Mucosa of descending colon (tissue), 3 donors: Measurements from ENCODE around the gene ST6GALNAC3. TPM values are rescaled to one million over a fixed set of nuclear protein-coding genes. Genes with fewer than 3 reads are reported as not detected.
"Not testable (repeated sequence)": the region's sequence is repeated elsewhere in the genome, so short reads cannot be mapped to it uniquely, and the experiment has no call there.

Experiments
- ATAC-seq: fragments of 200-7000 bp; cut with Tn5 transposase; one replicate; pipeline ENCODE4 v1.9.1; 2020; ENCODE audit warnings: mild to moderate bottlenecking, moderate library complexity
- DNase-seq, 3 donors: peaks; one replicate each; pipeline ENCODE4 v3.0.0-alpha.2; 2020
- H3K36me3 ChIP-seq: fragments of 200-600 bp; one replicate; pipeline ENCODE4 v1.8.0; 2021; ENCODE audit warnings: low read depth, mild to moderate bottlenecking
- H3K4me1 ChIP-seq: fragments of 200-600 bp; one replicate; pipeline ENCODE4 v1.8.0; 2021; ENCODE audit warnings: low read depth, mild to moderate bottlenecking
- H3K4me3 ChIP-seq: fragments of 200-600 bp; one replicate; pipeline ENCODE4 v1.8.0; 2021; ENCODE audit warnings: mild to moderate bottlenecking
- H3K9me3 ChIP-seq: fragments of 200-600 bp; one replicate; pipeline ENCODE4 v1.8.0; 2021; ENCODE audit warnings: mild to moderate bottlenecking
- intact Hi-C, 2 donors: fragments of 100-400 bp; cut with DNase I in 1 of 2; cut with micrococcal nuclease in 1 of 2; formaldehyde crosslinking; loops; one replicate each; pipeline versions ENCODE4 v1.11.0 to v1.11.1; 2022; cut with DNase I, micrococcal nuclease
- total RNA-seq, 3 donors: library from RNA; stranded (reverse); fragmentation: NEBNext Ultra II Directional in 2 of 3; extraction: Animal tissue kit (Norgen Biotek cat#: 25700) in 2 of 3; gene quantifications; one replicate each; pipeline versions ENCODE4 v1.2.1 to v1.2.4, GENCODE V29; 2021 to 2023
- TF ChIP-seq, protein P1 (sequence below): fragments of 200-600 bp; IDR thresholded peaks from one replicate; pipeline ENCODE4 v1.8.0; 2022; ENCODE audit warnings: antibody characterized with exemption, mild to moderate bottlenecking
- donor health status: DM: no; HTN: no; CAD: no; lungs with moderate emphysema.
- donor health status: DM: no; HTN: no; CAD: no.
- donor health status: DM: no; HTN: yes; CAD: no.

ST6GALNAC3 gene
- total RNA-seq, 3 donors from 2014 or later = 5.4 to 9.0 (median 6.7) TPM

DNA sequence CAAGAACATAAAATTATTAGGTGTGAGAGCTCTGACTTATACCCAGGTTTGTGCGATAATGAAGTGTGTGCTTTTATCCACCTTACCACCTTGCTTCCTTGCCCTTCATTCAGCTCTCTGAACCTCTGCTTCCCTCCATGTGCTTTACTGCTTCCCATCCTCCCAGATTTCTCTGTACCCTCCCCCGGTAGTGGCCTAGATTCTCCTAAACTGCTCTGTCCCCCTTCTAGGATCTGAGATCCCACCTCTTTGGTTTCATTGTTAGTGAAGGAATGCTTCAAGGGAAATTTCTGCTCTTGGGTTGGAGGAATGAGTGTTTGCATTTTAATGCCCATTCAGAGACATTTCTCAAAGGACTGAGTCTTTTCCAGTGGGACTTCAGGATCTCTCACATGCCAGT, 159.5 kb downstream of the ST6GALNAC3 start:
- intact Hi-C loops = no loop called here
- H3K4me3 ChIP-seq = no peak overlapping the region
- no peak for DNase-seq
- no peaks in the 10 kb centered on the region for H3K9me3 ChIP-seq
- no peaks in the 10 kb centered on the region for H3K36me3 ChIP-seq
- TF ChIP-seq, protein P1, sequence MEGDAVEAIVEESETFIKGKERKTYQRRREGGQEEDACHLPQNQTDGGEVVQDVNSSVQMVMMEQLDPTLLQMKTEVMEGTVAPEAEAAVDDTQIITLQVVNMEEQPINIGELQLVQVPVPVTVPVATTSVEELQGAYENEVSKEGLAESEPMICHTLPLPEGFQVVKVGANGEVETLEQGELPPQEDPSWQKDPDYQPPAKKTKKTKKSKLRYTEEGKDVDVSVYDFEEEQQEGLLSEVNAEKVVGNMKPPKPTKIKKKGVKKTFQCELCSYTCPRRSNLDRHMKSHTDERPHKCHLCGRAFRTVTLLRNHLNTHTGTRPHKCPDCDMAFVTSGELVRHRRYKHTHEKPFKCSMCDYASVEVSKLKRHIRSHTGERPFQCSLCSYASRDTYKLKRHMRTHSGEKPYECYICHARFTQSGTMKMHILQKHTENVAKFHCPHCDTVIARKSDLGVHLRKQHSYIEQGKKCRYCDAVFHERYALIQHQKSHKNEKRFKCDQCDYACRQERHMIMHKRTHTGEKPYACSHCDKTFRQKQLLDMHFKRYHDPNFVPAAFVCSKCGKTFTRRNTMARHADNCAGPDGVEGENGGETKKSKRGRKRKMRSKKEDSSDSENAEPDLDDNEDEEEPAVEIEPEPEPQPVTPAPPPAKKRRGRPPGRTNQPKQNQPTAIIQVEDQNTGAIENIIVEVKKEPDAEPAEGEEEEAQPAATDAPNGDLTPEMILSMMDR = no peak
- no peaks in the 10 kb centered on the region for H3K4me1 ChIP-seq
- ATAC-seq = no peak

DNA sequence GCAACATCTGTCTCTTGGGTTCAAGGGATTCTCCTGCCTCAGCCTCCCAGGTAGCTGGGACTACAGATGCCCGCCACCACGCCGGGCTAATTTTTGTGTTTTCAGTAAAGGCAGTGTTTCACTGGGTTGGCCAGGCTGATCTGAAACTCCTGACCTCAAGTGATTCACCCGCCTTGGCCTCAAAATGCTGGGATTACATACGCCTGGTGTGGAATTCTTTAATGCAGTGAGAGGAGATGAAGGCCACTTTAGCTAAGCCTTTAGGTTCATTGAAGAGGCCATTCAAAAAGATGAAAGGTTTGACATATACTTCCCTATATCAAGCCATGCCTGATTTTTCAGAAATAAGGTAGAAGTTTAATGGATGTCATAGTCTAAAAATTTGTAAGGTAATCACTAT, 162.7 kb downstream of the ST6GALNAC3 start:
- intact Hi-C loops = no loop called here
- H3K36me3 ChIP-seq = no peaks in the 10 kb centered on the region
- DNase-seq = no peak
- ATAC-seq = no peak
- H3K9me3 ChIP-seq = no peaks in the 10 kb centered on the region
- H3K4me1 ChIP-seq = no peaks in the 10 kb centered on the region
- TF ChIP-seq, protein P1 = no peak
- H3K4me3 ChIP-seq = no peak overlapping the region

DNA sequence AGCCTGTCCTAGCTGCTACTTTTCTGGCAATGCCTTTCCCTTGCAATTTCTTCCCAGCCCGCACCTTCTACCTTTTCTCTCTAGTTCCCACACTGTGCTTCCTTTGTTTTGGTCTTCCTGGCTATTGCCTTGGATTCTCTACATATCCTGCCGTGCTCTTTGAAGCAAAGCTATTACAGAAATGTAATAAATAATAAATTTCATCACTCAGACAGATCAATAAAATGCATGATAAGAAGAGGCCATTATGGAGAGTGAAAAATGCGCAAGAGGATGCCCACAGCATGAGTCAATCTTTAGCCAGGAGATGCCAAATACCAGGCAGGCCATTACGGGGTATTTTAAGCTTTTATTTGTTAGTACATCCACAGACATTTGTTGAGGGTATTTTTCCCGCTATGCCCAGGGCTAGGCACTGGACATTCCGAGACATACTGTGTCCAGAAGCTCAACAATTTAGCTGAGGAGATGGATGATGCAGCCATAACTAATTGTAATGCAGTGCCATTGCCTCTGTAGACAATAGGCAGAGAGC, 163.6 kb downstream of the ST6GALNAC3 start:
- intact Hi-C loops = no loop called here
- no peaks in the 10 kb centered on the region for H3K4me1 ChIP-seq
- H3K4me3 ChIP-seq = no peak overlapping the region
- TF ChIP-seq, protein P1 = no peak
- H3K36me3 ChIP-seq = no peaks in the 10 kb centered on the region
- H3K9me3 ChIP-seq = no peaks in the 10 kb centered on the region
- ATAC-seq (no peak), DNase-seq (no peak)

DNA sequence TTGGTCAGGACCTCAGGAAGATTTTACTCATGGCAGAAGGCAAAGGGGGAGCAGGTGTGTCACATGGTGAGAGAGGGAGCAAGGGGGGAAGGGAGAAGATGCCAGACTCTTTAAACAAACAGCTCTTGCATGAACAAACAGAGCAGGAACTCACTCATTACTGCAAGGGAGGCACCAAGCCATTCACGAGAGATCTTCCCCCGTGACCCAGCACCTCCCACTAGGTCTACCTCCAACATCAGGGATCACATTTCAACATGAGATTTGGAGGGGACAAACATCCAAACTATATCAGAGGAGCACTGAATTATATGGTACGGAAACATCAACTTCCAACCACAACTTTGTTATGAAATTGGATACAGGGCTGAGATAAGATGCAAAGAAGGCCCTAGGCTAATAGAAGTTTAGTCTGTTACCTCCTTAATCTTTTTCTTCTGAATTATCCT, 164.9 kb downstream of the ST6GALNAC3 start:
- Histone ChIP-seq H3K4me3 (no peak overlapping the region), H3K36me3 (no peaks in the 10 kb centered on the region), H3K4me1 (no peaks in the 10 kb centered on the region), H3K9me3 (no peaks in the 10 kb centered on the region)
- intact Hi-C loops = no loop called here
- TF ChIP-seq, protein P1 = no peak
- ATAC-seq (no peak), DNase-seq (no peak)

DNA sequence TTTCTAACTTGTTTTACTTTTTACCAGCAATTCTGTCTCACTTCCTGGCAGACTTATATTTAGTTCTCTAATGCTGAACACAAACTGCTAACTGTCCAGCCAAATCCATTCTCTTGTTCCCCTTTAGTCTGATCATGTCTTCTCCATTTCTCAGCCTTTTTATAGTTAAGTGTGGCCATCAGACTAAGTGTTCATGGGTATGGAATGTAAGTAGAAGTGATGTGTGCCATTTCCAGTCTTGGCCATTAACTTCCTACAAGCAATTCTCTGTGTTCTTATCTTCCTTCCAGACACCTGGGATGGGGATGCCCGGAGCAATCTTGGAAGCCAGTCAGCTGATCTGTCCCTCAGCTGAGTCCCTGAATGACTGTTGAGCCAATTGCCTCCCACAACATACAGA, 165.8 kb downstream of the ST6GALNAC3 start:
- ATAC-seq (no peak), DNase-seq (no peak)
- no peak overlapping the region for H3K4me3 ChIP-seq
- H3K36me3 ChIP-seq = no peaks in the 10 kb centered on the region
- TF ChIP-seq, protein P1 = no peak
- H3K9me3 ChIP-seq = no peaks in the 10 kb centered on the region
- no peaks in the 10 kb centered on the region for H3K4me1 ChIP-seq
- intact Hi-C loops = no loop called here

DNA sequence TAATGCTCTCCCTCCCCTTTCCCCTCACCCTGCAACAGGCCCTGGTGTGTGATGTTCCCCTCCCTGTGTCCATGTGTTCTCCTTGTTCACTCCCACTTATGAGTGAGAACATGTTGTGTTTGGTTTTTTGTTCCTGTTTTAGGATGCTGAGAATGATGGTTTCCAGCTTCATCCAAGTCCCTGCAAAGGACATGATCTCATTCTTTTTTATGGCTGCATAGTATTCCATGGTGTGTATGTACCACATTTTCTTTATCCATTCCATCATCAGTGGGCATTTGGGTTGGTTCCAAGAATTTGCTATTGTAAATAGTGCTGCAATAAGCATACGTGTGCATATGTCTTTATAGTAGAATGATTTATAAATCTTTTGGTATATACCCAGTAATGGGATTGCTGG, 168.0 kb downstream of the ST6GALNAC3 start:
- H3K4me1 ChIP-seq, H3K4me3 ChIP-seq, ATAC-seq, DNase-seq, H3K36me3 ChIP-seq, H3K9me3 ChIP-seq, intact Hi-C loops: not testable (repeated sequence)
